Esophagus squamous epithelium (tissue), 5 donors: ENCODE results near the gene POLR1E. TPM values are rescaled to one million over a fixed set of nuclear protein-coding genes. Genes with fewer than 3 reads are reported as not detected.
A peak's percentile ranks its signal among the peaks of the same experiment; 100 is the strongest.

Experiments used
- DNase-seq: peaks from one replicate; lab custom pipeline; 2025; lab: John Stamatoyannopoulos, UW
- H3K27ac ChIP-seq, 4 donors: fragments of 200-600 bp; sonication (generic); one replicate each; pipeline ENCODE4 v1.5.1; 2016 to 2019; ENCODE audit warnings: mild to moderate bottlenecking in 1 of 4
- H3K27me3 ChIP-seq, 4 donors: fragments of 200-600 bp; sonication (generic); 1 replicate in 3 of 4; 2 replicates in 1 of 4; pipeline versions ENCODE4 v1.5.1 to v1.6.0; 2017 to 2021; ENCODE audit warnings: antibody characterized with exemption in 1 of 4
- H3K36me3 ChIP-seq, 3 donors: fragments of 200-600 bp; sonication (generic); one replicate each; pipeline ENCODE4 v1.5.1; 2016 to 2019
- H3K4me1 ChIP-seq, 3 donors: fragments of 200-600 bp; sonication (generic); one replicate each; pipeline ENCODE4 v1.5.1; 2017 to 2019
- H3K4me3 ChIP-seq, 4 donors: fragments of 200-600 bp; sonication (generic); 1 replicate in 3 of 4; 2 replicates in 1 of 4; pipeline ENCODE4 v1.5.1; 2016 to 2019; ENCODE audit warnings: mild to moderate bottlenecking in 2 of 4, moderate library complexity in 1 of 4
- H3K9me3 ChIP-seq, 3 donors: fragments of 200-600 bp; sonication (generic); one replicate each; pipeline ENCODE4 v1.5.1; 2016 to 2019
- CTCF ChIP-seq, 6 experiments: fragments of 450-650 bp in 4 of 6; fragments of 200-600 bp in 2 of 6; sonication (generic) in 2 of 6; IDR thresholded peaks; one replicate each; pipeline ENCODE4 v1.5.1; 2016 to 2019; ENCODE audit warnings: antibody characterized with exemption in 6 of 6, mild to moderate bottlenecking in 4 of 6, moderate library complexity in 4 of 6
- POLR2A ChIP-seq, 4 donors: fragments of 450-650 bp; IDR thresholded peaks; one replicate each; pipeline ENCODE4 v1.6.1; 2017; ENCODE audit warnings: antibody characterized with exemption in 4 of 4, mild to moderate bottlenecking in 4 of 4, moderate library complexity in 3 of 4
- WGBS, 2 donors: methylation state at CpG; one replicate each; pipeline ENCODE4 v1.1.5; 2018; 5-methylcytosine and 5-hydroxymethylcytosine counted together
- intact Hi-C: fragments of 100-400 bp; cut with DNase I; formaldehyde crosslinking; loops from one replicate; pipeline ENCODE4 v1.15.0; 2022
- total RNA-seq, 4 donors: library from RNA; depleted of rRNA; stranded (reverse); fragments of >200 nt; gene quantifications; one replicate each; pipeline ENCODE4 v1.1.0, GENCODE V29; 2016
- donor health status: DM: yes; HTN: yes; CAD: no.

The POLR1E gene
- total RNA-seq, 4 donors from 2014 or later, result 11.6 to 31.1 (median 15.2) TPM

- Histone ChIP-seq H3K36me3 (no peaks in the 10 kb centered on the region), H3K9me3 (no peaks in the 10 kb centered on the region), H3K27ac (no peak overlapping the region), H3K4me3 (no peak overlapping the region), H3K4me1 (peaks cover 0 to 14% (median 4%) of the 10 kb centered on the region in 3 donors), H3K27me3 (peaks cover 0 to 13% (median 0%) of the 10 kb centered on the region in 4 donors)
- intact Hi-C loops, result no loop called here
- no peak for TF ChIP-seq CTCF (IDR thresholded peaks at IDR 0.05)
- no peak for TF ChIP-seq POLR2A (IDR thresholded peaks at IDR 0.05)
- DNase-seq, result no peak
- 74 to 90% methylated on average over 3 of the region's 3 CpGs for WGBS, 2 donors
Measured at GRCh38 chr9:37480759-37481158, 5.0 kb upstream of the POLR1E start.

GRCh38 chr9:37486256-37486615 is 488 bp downstream of the POLR1E start:
- 3 to 6% methylated on average over 7 of the region's 7 CpGs for WGBS, 2 donors
- Histone ChIP-seq H3K36me3 (peaks cover 0 to 33% (median 4%) of the 10 kb centered on the region in 3 donors), H3K4me3 (peak overlapping the region; percentile 58 to 92 (median 76)), H3K27ac (peak overlapping the region; percentile 84 to 89 (median 88)), H3K4me1 (peaks cover 21 to 42% (median 23%) of the 10 kb centered on the region in 3 donors), H3K9me3 (no peaks in the 10 kb centered on the region), H3K27me3 (no peaks in the 10 kb centered on the region)
- no peak for TF ChIP-seq CTCF (IDR thresholded peaks at IDR 0.05)
- intact Hi-C loops, result no loop called here
- DNase-seq, result no peak

DNA sequence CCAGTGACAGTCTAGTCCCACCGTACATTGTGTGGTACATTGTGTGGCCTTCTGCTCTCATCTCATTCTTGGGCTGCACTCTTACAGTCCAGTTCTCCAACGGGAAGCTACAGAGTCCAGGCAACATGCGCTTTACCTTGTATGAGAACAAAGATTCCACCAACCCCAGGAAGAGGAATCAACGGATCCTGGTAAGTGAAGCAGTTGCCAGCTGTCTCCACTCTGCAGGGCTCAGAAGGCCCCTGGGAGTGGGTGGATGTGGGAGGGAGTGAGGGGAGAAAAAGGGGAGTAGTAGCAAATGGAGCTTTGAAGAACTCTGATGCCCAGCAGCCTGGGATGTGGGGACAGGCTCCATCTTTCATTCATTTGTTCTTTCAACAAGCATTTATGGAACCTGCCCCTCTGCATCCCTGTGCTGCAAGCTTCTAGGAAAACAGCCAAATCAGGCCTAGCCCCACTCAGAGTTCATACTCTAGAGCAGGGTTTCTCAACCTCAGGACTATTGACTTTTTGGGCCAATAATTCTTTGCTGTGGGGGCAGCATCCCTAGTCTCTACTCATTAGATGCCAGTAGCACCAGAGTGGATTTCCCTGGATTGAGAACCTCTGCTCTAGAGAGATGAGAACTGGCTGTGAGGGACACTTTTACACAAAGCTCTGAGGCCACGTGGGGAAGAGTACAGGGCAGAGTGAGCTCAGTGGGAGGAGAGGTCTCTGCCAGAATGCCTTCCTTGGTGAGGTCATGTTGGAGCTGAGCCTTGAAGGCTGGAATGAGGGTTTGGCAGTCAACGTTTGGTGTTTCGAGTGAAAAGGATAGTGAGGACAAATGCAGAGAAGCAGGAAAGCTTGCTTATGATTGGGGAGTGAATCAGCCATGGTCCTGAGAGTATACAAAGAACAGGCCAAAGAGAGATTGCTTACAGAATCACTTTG is 1.1 kb downstream of the POLR1E start:
- no peak for DNase-seq
- Histone ChIP-seq H3K36me3 (peaks cover 0 to 39% (median 4%) of the 10 kb centered on the region in 3 donors), H3K27ac (peak overlapping the region; percentile 84 to 89 (median 88)), H3K4me1 (peaks cover 21 to 41% (median 23%) of the 10 kb centered on the region in 3 donors), H3K4me3 (peak overlapping the region; percentile 58 to 92 (median 76)), H3K9me3 (no peaks in the 10 kb centered on the region), H3K27me3 (no peaks in the 10 kb centered on the region)
- TF ChIP-seq POLR2A (IDR thresholded peaks at IDR 0.05) (no peak), CTCF (IDR thresholded peaks at IDR 0.05) (no peak)
- 4 to 15% methylated on average over 6 to 7 of the region's 7 CpGs for WGBS, 2 donors
- intact Hi-C loops, result no loop called here

DNA sequence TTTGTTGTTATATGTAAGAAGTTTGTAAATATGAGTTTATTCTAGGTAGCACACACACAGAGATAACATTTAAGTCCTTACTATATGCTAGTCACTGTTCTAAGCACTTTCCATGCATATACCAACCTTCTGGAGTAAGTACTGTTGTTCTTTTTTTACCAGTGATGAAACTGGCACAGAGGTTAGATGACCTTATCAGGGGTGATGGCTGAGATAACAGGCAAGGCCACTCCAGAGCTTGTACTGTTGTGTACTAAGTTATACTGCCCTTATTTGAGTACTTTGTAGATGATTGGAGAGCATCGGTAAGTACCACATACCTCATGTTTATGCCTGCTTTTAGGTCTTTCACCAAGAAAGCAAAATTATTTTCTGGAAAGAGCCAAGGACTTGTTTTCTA is 6.2 kb downstream of the POLR1E start:
- WGBS, 2 donors, result 88 to 95% methylated on average over 1 of the region's 1 CpG
- H3K4me1 ChIP-seq, result peaks cover 11 to 17% (median 11%) of the 10 kb centered on the region in 3 donors
- no peak overlapping the region for H3K27ac ChIP-seq
- H3K27me3 ChIP-seq, result no peaks in the 10 kb centered on the region
- intact Hi-C loops, result no loop called here
- TF ChIP-seq CTCF (IDR thresholded peaks at IDR 0.05) (no peak), POLR2A (IDR thresholded peaks at IDR 0.05) (no peak)
- H3K4me3 ChIP-seq, result no peak overlapping the region
- peaks cover 23 to 90% (median 24%) of the 10 kb centered on the region in 3 donors for H3K36me3 ChIP-seq
- DNase-seq, result no peak
- no peaks in the 10 kb centered on the region for H3K9me3 ChIP-seq

- H3K36me3 ChIP-seq, result peaks cover 31 to 100% (median 33%) of the 10 kb centered on the region in 3 donors
- DNase-seq, result no peak
- no peaks in the 10 kb centered on the region for H3K27me3 ChIP-seq
- no peak overlapping the region for H3K27ac ChIP-seq
- WGBS, 2 donors, result 89 to 92% methylated on average over 3 to 5 of the region's 5 CpGs
- H3K9me3 ChIP-seq, result no peaks in the 10 kb centered on the region
- intact Hi-C loops, result no loop called here
- TF ChIP-seq CTCF (IDR thresholded peaks at IDR 0.05) (no peak), POLR2A (IDR thresholded peaks at IDR 0.05) (no peak)
- H3K4me1 ChIP-seq, result no peaks in the 10 kb centered on the region
- H3K4me3 ChIP-seq, result no peak overlapping the region
Measured at GRCh38 chr9:37495571-37495970, 9.8 kb downstream of the POLR1E start.
